ENCODE results near the gene RGS7. TPM values are rescaled to one million over a fixed set of nuclear protein-coding genes. Genes with fewer than 3 reads are reported as not detected.

The RGS7 gene
- total and polyA plus RNA-seq, 10 of the 15 experiments (the other 5 are each of a cell fraction or from before 2014, with no cell fraction given), result not detected

DNA sequence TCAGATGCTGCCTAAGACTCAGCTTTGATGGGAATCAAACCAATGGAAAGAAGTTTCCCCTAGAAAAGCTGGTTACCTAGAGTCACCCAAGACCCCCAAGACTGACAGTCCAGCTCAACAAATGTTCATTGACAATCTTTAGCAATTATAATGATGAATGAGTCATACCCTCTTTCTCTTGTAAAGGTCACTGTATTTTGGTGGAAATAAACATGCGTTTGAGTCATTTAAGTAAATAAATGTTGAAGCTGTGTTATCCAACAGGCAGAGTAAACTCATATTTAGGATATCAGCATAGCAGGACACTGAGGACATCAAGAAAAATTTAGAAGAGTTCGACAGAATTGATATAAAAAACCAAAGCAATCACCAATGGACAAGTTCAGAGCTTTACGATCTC lies 295.9 kb downstream of the RGS7 start:
- CTCF ChIA-PET, result no interaction called here
- ATAC-seq (no peak), FAIRE-seq (no peak), DNase-seq (ENCODE audit: low read depth, low spot score) (no peak)
- TF ChIP-seq HDGF (IDR thresholded peaks at IDR 0.05), result no peak
- no peak for TF ChIP-seq POLR2A (IDR thresholded peaks at IDR 0.05; ENCODE audit: low read depth, low read length)
- Histone ChIP-seq H3K9me3 (replicated peaks; ENCODE audit: control insufficient read depth, insufficient read depth, low read length) (no peaks in the 10 kb centered on the region), H3K27me3 (replicated peaks in 1 of 2; ENCODE audit: control insufficient read depth in 2 of 2, insufficient read depth in 2 of 2, low read length in 1 of 2) (no peaks in the 10 kb centered on the region), H3K4me3 (no peak overlapping the region), H4K20me1 (ENCODE audit: control insufficient read depth, insufficient read depth) (no peaks in the 10 kb centered on the region), H3K27ac (ENCODE audit: control insufficient read depth, insufficient read depth) (no peak overlapping the region), H2AFZ (ENCODE audit: control insufficient read depth, low read depth, low read length) (no peak overlapping the region), H3K4me2 (ENCODE audit: control insufficient read depth, insufficient read depth) (no peak overlapping the region), H3K79me2 (ENCODE audit: control insufficient read depth, insufficient read depth, low read length) (no peaks in the 10 kb centered on the region), H3K4me1 (ENCODE audit: control insufficient read depth, insufficient read depth, low read length) (no peaks in the 10 kb centered on the region), H3K9ac (ENCODE audit: control insufficient read depth, insufficient read depth, low read length) (no peak overlapping the region), H3K36me3 (ENCODE audit: control insufficient read depth in 2 of 2, insufficient read depth in 2 of 2, low read length in 1 of 2) (no peaks in the 10 kb centered on the region)
- SMC1A ChIA-PET (ENCODE audit: uncharacterized antibody, unreplicated experiment), result no interaction called here
- POLR2A ChIA-PET, result no interaction called here
- RAD21 ChIA-PET (ENCODE audit: unreplicated experiment), result no interaction called here
- BruUV-seq (replicated peaks), result no TSS peak
- 42% methylated on average over 3 of the region's 3 CpGs for WGBS (ENCODE audit: insufficient coverage, insufficient replicate concordance, low lambda C conversion rate, missing lambda C conversion rate)
- in situ Hi-C loops (cut with MboI), result no loop called here
- intact Hi-C loops (cut with micrococcal nuclease; ENCODE audit: unreplicated experiment), result no loop called here

DNA sequence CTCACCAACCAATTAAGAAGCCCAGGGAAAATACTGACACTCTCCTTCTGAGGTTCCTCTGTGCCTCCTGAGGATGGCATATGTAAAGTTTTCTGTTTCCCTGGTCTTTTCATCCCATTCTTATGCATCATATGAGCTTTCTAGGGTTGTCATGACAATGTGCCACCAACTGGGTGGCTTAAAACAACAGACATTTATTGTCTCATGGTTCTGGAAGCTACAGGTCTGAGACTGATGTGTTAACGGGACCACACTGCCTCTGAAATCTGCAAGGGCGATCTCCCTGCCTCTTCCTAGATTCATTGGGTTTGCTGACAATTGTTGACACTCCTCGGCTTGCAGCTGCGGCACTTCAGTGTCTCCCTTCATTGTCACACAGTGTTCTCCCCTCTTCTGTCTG lies 308.4 kb downstream of the RGS7 start:
- no peak overlapping the region for H3K4me2 ChIP-seq (ENCODE audit: control insufficient read depth, insufficient read depth)
- no peak overlapping the region for H2AFZ ChIP-seq (ENCODE audit: control insufficient read depth, low read depth, low read length)
- H4K20me1 ChIP-seq (ENCODE audit: control insufficient read depth, insufficient read depth), result no peaks in the 10 kb centered on the region
- no peak for FAIRE-seq
- H3K27me3 ChIP-seq (replicated peaks in 1 of 2; ENCODE audit: control insufficient read depth in 2 of 2, insufficient read depth in 2 of 2, low read length in 1 of 2), result no peaks in the 10 kb centered on the region
- 11% methylated on average over 4 of the region's 4 CpGs for WGBS (ENCODE audit: insufficient coverage, insufficient replicate concordance, low lambda C conversion rate, missing lambda C conversion rate)
- ATAC-seq, result no peak
- CTCF ChIA-PET, result interaction anchor here (1.0 kb wide), 1 partner anchor 17 kb away, joined by 4 read pairs; no protein-coding TSS in a partner anchor
- no peaks in the 10 kb centered on the region for H3K36me3 ChIP-seq (ENCODE audit: control insufficient read depth in 2 of 2, insufficient read depth in 2 of 2, low read length in 1 of 2)
- BruUV-seq (replicated peaks), result no TSS peak
- no peaks in the 10 kb centered on the region for H3K4me1 ChIP-seq (ENCODE audit: control insufficient read depth, insufficient read depth, low read length)
- intact Hi-C loops (cut with micrococcal nuclease; ENCODE audit: unreplicated experiment), result no loop called here
- RAD21 ChIA-PET (ENCODE audit: unreplicated experiment), result no interaction called here
- H3K9ac ChIP-seq (ENCODE audit: control insufficient read depth, insufficient read depth, low read length), result no peak overlapping the region
- POLR2A ChIA-PET, result no interaction called here
- SMC1A ChIA-PET (ENCODE audit: uncharacterized antibody, unreplicated experiment), result no interaction called here
- no peak overlapping the region for H3K27ac ChIP-seq (ENCODE audit: control insufficient read depth, insufficient read depth)
- H3K79me2 ChIP-seq (ENCODE audit: control insufficient read depth, insufficient read depth, low read length), result no peaks in the 10 kb centered on the region
- no peak for DNase-seq (ENCODE audit: low read depth, low spot score)
- in situ Hi-C loops (cut with MboI), result no loop called here
- H3K9me3 ChIP-seq (replicated peaks; ENCODE audit: control insufficient read depth, insufficient read depth, low read length), result no peaks in the 10 kb centered on the region
- no peak overlapping the region for H3K4me3 ChIP-seq
- TF ChIP-seq MEF2B (IDR thresholded peaks at IDR 0.05; ENCODE audit: partially characterized antibody, poor library complexity, severe bottlenecking) (no peak), RFX5 (IDR thresholded peaks at IDR 0.05; ENCODE audit: low read depth, low read length) (no peak), HCFC1 (IDR thresholded peaks at IDR 0.05; ENCODE audit: low read length) (no peak), CHD1 (IDR thresholded peaks at IDR 0.05; ENCODE audit: low read depth, low read length) (no peak), MAX (IDR thresholded peaks at IDR 0.05; ENCODE audit: low read depth, low read length) (no peak), RCOR1 (conservative IDR thresholded peaks at IDR 0.05; ENCODE audit: low read depth, low read length) (no peak)
- TF ChIP-seq, protein P1, sequence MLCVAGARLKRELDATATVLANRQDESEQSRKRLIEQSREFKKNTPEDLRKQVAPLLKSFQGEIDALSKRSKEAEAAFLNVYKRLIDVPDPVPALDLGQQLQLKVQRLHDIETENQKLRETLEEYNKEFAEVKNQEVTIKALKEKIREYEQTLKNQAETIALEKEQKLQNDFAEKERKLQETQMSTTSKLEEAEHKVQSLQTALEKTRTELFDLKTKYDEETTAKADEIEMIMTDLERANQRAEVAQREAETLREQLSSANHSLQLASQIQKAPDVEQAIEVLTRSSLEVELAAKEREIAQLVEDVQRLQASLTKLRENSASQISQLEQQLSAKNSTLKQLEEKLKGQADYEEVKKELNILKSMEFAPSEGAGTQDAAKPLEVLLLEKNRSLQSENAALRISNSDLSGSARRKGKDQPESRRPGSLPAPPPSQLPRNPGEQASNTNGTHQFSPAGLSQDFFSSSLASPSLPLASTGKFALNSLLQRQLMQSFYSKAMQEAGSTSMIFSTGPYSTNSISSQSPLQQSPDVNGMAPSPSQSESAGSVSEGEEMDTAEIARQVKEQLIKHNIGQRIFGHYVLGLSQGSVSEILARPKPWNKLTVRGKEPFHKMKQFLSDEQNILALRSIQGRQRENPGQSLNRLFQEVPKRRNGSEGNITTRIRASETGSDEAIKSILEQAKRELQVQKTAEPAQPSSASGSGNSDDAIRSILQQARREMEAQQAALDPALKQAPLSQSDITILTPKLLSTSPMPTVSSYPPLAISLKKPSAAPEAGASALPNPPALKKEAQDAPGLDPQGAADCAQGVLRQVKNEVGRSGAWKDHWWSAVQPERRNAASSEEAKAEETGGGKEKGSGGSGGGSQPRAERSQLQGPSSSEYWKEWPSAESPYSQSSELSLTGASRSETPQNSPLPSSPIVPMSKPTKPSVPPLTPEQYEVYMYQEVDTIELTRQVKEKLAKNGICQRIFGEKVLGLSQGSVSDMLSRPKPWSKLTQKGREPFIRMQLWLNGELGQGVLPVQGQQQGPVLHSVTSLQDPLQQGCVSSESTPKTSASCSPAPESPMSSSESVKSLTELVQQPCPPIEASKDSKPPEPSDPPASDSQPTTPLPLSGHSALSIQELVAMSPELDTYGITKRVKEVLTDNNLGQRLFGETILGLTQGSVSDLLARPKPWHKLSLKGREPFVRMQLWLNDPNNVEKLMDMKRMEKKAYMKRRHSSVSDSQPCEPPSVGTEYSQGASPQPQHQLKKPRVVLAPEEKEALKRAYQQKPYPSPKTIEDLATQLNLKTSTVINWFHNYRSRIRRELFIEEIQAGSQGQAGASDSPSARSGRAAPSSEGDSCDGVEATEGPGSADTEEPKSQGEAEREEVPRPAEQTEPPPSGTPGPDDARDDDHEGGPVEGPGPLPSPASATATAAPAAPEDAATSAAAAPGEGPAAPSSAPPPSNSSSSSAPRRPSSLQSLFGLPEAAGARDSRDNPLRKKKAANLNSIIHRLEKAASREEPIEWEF (IDR thresholded peaks at IDR 0.05; ENCODE audit: insufficient replicate concordance, low read depth, low read length), result no peak
- TF ChIP-seq, protein P2, sequence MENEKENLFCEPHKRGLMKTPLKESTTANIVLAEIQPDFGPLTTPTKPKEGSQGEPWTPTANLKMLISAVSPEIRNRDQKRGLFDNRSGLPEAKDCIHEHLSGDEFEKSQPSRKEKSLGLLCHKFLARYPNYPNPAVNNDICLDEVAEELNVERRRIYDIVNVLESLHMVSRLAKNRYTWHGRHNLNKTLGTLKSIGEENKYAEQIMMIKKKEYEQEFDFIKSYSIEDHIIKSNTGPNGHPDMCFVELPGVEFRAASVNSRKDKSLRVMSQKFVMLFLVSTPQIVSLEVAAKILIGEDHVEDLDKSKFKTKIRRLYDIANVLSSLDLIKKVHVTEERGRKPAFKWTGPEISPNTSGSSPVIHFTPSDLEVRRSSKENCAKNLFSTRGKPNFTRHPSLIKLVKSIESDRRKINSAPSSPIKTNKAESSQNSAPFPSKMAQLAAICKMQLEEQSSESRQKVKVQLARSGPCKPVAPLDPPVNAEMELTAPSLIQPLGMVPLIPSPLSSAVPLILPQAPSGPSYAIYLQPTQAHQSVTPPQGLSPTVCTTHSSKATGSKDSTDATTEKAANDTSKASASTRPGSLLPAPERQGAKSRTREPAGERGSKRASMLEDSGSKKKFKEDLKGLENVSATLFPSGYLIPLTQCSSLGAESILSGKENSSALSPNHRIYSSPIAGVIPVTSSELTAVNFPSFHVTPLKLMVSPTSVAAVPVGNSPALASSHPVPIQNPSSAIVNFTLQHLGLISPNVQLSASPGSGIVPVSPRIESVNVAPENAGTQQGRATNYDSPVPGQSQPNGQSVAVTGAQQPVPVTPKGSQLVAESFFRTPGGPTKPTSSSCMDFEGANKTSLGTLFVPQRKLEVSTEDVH (IDR thresholded peaks at IDR 0.05; ENCODE audit: low read depth, partially characterized antibody), result no peak

Data from GM12878 (cell line).